OCI-LY3 (cell line): ENCODE data around the gene TSPAN31.

ENCODE experiments used
- H2AFZ ChIP-seq: fragments of 200-600, 300-600 bp; shearing (Covaris generic); 2 replicates; pipeline ENCODE4 v1.6.0; 2014; ENCODE audit warnings: antibody characterized with exemption, low read depth, low read length
- H3K27ac ChIP-seq: fragments of 200-600, 300-600 bp; sonication (generic); 2 replicates; pipeline ENCODE4 v1.5.1; 2014; ENCODE audit warnings: mild to moderate bottlenecking, low read length, moderate library complexity, mixed read lengths
- H3K27me3 ChIP-seq: fragments of 200-600, 300-600 bp; sonication (generic); 2 replicates; pipeline ENCODE4 v1.6.1; 2014; ENCODE audit warnings: low read depth, low read length, mixed read lengths
- H3K36me3 ChIP-seq: fragments of 200-600, 300-600 bp; sonication (generic); replicated peaks from 2 replicates; pipeline ENCODE3; 2014; ENCODE audit warnings: low read depth, low read length, mixed read lengths
- H3K4me1 ChIP-seq: fragments of 300-600, 200-600 bp; sonication (generic); 2 replicates; pipeline ENCODE4 v1.6.1; 2014; ENCODE audit warnings: low read length, mixed read lengths
- H3K4me2 ChIP-seq: fragments of 200-600, 300-600 bp; sonication (generic); 2 replicates; pipeline ENCODE4 v1.6.1; 2014; ENCODE audit warnings: low read length, mixed read lengths
- H3K4me3 ChIP-seq: fragments of 300-600, 200-600 bp; sonication (generic); 2 replicates; pipeline ENCODE4 v1.5.1; 2014; ENCODE audit warnings: antibody characterized with exemption, mild to moderate bottlenecking, low read length, moderate library complexity
- H3K79me2 ChIP-seq: fragments of 300-600, 200-600 bp; shearing (Covaris generic); 2 replicates; pipeline ENCODE4 v1.6.1; 2014; ENCODE audit warnings: mild to moderate bottlenecking, low read length, mixed read lengths
- H3K9ac ChIP-seq: fragments of 300-600, 200-600 bp; shearing (Covaris generic); 2 replicates; pipeline ENCODE4 v1.6.0; 2014; ENCODE audit warnings: mild to moderate bottlenecking, low read length, moderate library complexity
- H3K9me3 ChIP-seq: fragments of 200-600, 300-600 bp; shearing (Covaris generic); 2 replicates; pipeline ENCODE4 v1.6.1; 2014; ENCODE audit warnings: low read length, mixed read lengths; ENCODE audit not compliant: insufficient read depth
- H4K20me1 ChIP-seq: fragments of 200-600, 300-600 bp; sonication (generic); 2 replicates; pipeline ENCODE4 v1.6.1; 2016; ENCODE audit warnings: low read length, mixed read lengths; ENCODE audit not compliant: insufficient read depth
- EZH2phosphoT487 ChIP-seq: fragments of 200-600 bp; shearing (Covaris generic); IDR thresholded peaks from 2 replicates; pipeline ENCODE4 v1.6.1; 2018; ENCODE audit warnings: antibody characterized with exemption, mixed run types, low read depth
- TF ChIP-seq, protein P1 (sequence below): fragments of 200-600, 300-600 bp; sonication (generic); IDR thresholded peaks from 2 replicates; pipeline ENCODE4 v1.5.1; 2014; ENCODE audit warnings: antibody characterized with exemption, low read length, low read depth

The TSPAN31 gene

DNA sequence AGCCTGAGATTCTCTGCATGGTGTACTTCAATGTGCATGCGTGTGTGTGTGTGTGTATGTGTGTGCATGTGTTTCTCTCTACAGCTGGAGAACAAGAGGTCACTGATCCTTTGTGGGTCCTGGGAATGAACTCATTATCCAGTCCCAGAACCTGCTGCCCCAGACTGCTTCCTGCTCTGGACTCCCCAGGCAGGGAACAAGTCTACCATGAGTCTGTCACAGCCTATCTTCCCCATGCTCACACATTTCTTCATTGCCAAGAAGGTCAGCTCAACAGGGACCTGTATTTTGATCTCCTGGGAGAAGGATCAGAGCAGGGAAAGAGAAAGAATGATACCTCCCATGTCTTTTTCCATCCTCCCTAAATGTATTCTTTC is 3.4 kb upstream of the TSPAN31 start:
- H3K9me3 ChIP-seq: no peaks in the 10 kb centered on the region
- no peaks in the 10 kb centered on the region for H3K27me3 ChIP-seq
- no peaks in the 10 kb centered on the region for H4K20me1 ChIP-seq
- H3K4me1 ChIP-seq: peaks cover 27% of the 10 kb centered on the region
- peak overlapping the region; percentile 78 for H3K4me2 ChIP-seq
- peak overlapping the region; percentile 89 for H3K4me3 ChIP-seq
- peaks cover 5% of the 10 kb centered on the region for H3K36me3 ChIP-seq
- no peak for TF ChIP-seq EZH2phosphoT487
- TF ChIP-seq, protein P1, sequence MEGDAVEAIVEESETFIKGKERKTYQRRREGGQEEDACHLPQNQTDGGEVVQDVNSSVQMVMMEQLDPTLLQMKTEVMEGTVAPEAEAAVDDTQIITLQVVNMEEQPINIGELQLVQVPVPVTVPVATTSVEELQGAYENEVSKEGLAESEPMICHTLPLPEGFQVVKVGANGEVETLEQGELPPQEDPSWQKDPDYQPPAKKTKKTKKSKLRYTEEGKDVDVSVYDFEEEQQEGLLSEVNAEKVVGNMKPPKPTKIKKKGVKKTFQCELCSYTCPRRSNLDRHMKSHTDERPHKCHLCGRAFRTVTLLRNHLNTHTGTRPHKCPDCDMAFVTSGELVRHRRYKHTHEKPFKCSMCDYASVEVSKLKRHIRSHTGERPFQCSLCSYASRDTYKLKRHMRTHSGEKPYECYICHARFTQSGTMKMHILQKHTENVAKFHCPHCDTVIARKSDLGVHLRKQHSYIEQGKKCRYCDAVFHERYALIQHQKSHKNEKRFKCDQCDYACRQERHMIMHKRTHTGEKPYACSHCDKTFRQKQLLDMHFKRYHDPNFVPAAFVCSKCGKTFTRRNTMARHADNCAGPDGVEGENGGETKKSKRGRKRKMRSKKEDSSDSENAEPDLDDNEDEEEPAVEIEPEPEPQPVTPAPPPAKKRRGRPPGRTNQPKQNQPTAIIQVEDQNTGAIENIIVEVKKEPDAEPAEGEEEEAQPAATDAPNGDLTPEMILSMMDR: no peak
- peak overlapping the region; percentile 85 for H3K9ac ChIP-seq
- peaks cover 22% of the 10 kb centered on the region for H3K79me2 ChIP-seq
- no peak overlapping the region for H3K27ac ChIP-seq
- H2AFZ ChIP-seq: 0 out of 2 replicates have a peak overlapping the region, but pooled peaks have one; percentile 43

DNA sequence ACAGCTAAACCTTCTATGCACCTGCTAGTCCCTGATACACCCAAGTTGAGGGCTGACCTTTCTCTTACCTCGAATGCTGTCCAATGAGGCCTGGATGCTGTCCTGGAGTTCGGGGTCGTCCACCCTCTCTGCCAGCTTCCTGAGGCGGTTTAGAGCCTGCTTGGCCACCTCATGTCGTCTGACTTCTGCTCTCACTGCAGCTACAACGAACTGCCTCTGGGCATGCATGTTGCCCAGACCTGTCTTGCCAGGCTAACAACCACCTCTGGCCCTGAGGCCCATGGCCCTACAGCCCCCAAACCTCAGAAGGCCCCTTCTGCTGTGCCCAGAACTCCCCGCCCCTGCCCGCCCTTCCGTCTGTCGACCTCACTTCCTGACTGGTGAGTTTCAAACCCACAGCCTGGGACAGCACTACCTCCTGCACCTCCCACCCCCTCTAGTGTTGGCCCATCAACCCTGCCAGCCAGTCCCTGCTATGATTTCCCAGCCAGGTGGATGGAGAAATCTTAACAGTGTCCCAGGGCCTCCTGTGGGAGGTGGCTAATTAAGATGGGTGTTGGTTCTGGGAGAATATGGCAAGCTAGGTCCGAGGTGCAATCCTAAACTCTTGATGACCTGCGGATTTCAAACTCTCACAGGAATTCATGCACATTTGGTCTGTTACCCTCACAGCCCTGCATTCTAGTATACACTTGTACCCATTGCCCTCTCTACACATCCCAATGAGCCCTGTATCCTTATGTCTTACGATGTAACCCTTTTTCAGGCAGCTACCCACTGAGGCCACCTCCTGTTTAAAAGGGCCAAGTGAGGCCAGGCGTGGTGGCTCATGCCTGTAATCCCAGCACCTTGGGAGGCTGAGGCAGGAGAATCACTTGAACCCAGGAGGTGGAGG is 2.7 kb upstream of the TSPAN31 start:
- peaks cover 27% of the 10 kb centered on the region for H3K4me1 ChIP-seq
- H3K9me3 ChIP-seq: no peaks in the 10 kb centered on the region
- peaks cover 22% of the 10 kb centered on the region for H3K79me2 ChIP-seq
- peak overlapping the region; percentile 89 for H3K4me3 ChIP-seq
- H3K27ac ChIP-seq: peak overlapping the region; percentile 19; the same call in 1 of the 2 replicates
- H2AFZ ChIP-seq: peak overlapping the region; percentile 43
- no peaks in the 10 kb centered on the region for H4K20me1 ChIP-seq
- H3K4me2 ChIP-seq: peak overlapping the region; percentile 78
- H3K36me3 ChIP-seq: peaks cover 10% of the 10 kb centered on the region
- TF ChIP-seq EZH2phosphoT487: no peak
- TF ChIP-seq, protein P1: peak; percentile 51
- peak overlapping the region; percentile 85 for H3K9ac ChIP-seq
- no peaks in the 10 kb centered on the region for H3K27me3 ChIP-seq

DNA sequence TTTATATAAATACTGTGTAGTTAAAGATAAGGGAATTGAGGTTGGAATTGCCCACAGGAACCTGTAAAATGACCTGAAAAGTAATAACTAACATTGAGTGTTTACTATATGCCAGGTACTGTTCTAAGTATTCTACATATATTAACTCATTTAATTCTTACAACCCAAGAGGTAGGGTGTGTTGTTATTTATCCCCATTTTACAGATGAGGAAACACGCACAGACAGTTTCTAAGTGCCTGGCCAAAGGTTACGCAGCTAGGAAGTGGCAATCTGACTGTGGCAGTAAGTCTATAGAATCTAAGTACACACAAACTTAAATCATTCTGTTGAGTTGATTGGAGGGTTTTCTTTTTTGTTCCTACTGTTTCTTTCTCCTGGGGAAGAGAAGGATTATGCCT is 1.1 kb upstream of the TSPAN31 start:
- Histone ChIP-seq H2AFZ (peak overlapping the region; percentile 72; the same call in 1 of the 2 replicates), H3K9ac (peak overlapping the region; percentile 99), H3K4me3 (peak overlapping the region; percentile 97), H3K9me3 (no peaks in the 10 kb centered on the region), H3K27me3 (no peaks in the 10 kb centered on the region), H4K20me1 (no peaks in the 10 kb centered on the region), H3K4me1 (peaks cover 30% of the 10 kb centered on the region), H3K4me2 (peak overlapping the region; percentile 87), H3K79me2 (peaks cover 22% of the 10 kb centered on the region), H3K36me3 (peaks cover 21% of the 10 kb centered on the region), H3K27ac (no peak overlapping the region)
- TF ChIP-seq, protein P1: no peak
- no peak for TF ChIP-seq EZH2phosphoT487

DNA sequence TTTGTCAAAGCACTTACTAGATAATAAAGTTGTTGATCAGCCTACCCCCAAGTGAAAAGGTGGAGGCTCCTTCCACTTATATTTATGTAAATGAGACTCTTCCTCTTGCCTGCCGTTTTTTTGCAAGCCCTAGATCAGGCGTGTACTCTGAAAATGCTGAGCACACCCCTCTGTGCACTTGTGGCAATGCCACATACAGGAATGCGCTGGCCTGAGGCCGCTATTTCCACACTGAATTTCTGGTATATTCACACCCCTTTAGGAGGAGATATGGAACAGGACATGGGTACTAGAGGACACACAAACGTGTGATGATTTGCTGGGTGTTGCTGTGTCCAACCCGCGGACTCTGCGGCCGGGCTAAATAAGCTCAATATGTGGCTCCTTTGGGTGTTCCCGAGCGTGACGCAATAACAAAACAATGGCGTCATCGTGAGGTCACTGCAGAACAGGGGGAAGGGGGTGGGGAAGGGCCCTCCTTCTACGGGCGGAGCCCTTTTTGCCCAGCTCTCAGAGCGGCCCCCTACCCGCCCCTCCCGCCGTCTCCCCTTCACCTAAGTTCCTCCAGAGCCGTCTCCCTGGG is 554 bp upstream of the TSPAN31 start:
- Histone ChIP-seq H3K9me3 (no peaks in the 10 kb centered on the region), H3K27ac (peak overlapping the region; percentile 81), H4K20me1 (no peaks in the 10 kb centered on the region), H3K4me2 (peak overlapping the region; percentile 87), H3K9ac (peak overlapping the region; percentile 99), H3K36me3 (peaks cover 26% of the 10 kb centered on the region), H3K27me3 (no peaks in the 10 kb centered on the region), H3K4me3 (peak overlapping the region; percentile 97), H3K4me1 (peaks cover 30% of the 10 kb centered on the region), H2AFZ (peak overlapping the region; percentile 72; the same call in 1 of the 2 replicates), H3K79me2 (peaks cover 26% of the 10 kb centered on the region)
- TF ChIP-seq, protein P1: no peak
- no peak for TF ChIP-seq EZH2phosphoT487
